Upper lobe of left lung (tissue), 4 donors: ENCODE results near the gene P2RY14.

Source experiments
- CTCF ChIP-seq, 6 experiments: fragments of 450-650 bp in 4 of 6; fragments of 200-600 bp in 2 of 6; sonication (generic) in 2 of 6; IDR thresholded peaks; one replicate each; pipeline ENCODE4 v1.5.1; 2016 to 2019; ENCODE audit warnings: antibody characterized with exemption in 6 of 6
- POLR2A ChIP-seq, 4 donors: fragments of 450-650 bp; IDR thresholded peaks; one replicate each; pipeline ENCODE4 v1.5.1; 2016 to 2017; ENCODE audit warnings: antibody characterized with exemption in 4 of 4, mild to moderate bottlenecking in 2 of 4

GRCh38 chr3:151218136-151218535 lies 60.2 kb downstream of the P2RY14 start:
- TF ChIP-seq POLR2A (IDR thresholded peaks at IDR 0.05): no peak
- TF ChIP-seq CTCF (IDR thresholded peaks at IDR 0.05): no peak
